HEK293 (cell line): ENCODE measurements around the gene CARTPT.

Experiments used
- GFI1B ChIP-seq: fragments of 450-650 bp; formaldehyde crosslinking; IDR thresholded peaks from 2 replicates; pipeline ENCODE4 v1.5.1; 2016; ENCODE audit warnings: missing biosample characterization, missing genetic modification characterization
- KLF7 ChIP-seq: fragments of 450-650 bp; formaldehyde crosslinking; IDR thresholded peaks from 2 replicates; pipeline ENCODE4 v1.5.1; 2016; ENCODE audit warnings: missing biosample characterization, missing genetic modification characterization, borderline replicate concordance
- OVOL3 ChIP-seq: fragments of 450-650 bp; formaldehyde crosslinking; IDR thresholded peaks from 2 replicates; pipeline ENCODE4 v1.5.1; 2016; ENCODE audit warnings: missing biosample characterization, missing genetic modification characterization
- PRDM1 ChIP-seq: fragments of 450-650 bp; formaldehyde crosslinking; IDR thresholded peaks from 2 replicates; pipeline ENCODE4; 2016; ENCODE audit warnings: missing biosample characterization, missing genetic modification characterization
- PRDM10 ChIP-seq: fragments of 450-650 bp; formaldehyde crosslinking; IDR thresholded peaks from 2 replicates; pipeline ENCODE4 v1.5.1; 2016; ENCODE audit warnings: missing biosample characterization, missing genetic modification characterization
- ZBTB8A ChIP-seq: fragments of 450-650 bp; formaldehyde crosslinking; IDR thresholded peaks from 2 replicates; pipeline ENCODE4 v1.5.1; 2016; ENCODE audit warnings: missing biosample characterization, missing genetic modification characterization
- ZIC2 ChIP-seq: fragments of 450-650 bp; formaldehyde crosslinking; IDR thresholded peaks from 2 replicates; pipeline ENCODE4 v1.5.1; 2016; ENCODE audit warnings: missing biosample characterization, missing genetic modification characterization
- ZNF221 ChIP-seq: fragments of 450-650 bp; formaldehyde crosslinking; IDR thresholded peaks from 2 replicates; pipeline ENCODE4 v1.5.1; 2017; ENCODE audit warnings: missing biosample characterization, missing genetic modification characterization, borderline replicate concordance
- ZNF24 ChIP-seq: fragments of 450-650 bp; formaldehyde crosslinking; IDR thresholded peaks from 2 replicates; pipeline ENCODE4 v1.5.1; 2016; ENCODE audit warnings: missing biosample characterization, missing genetic modification characterization
- ZNF26 ChIP-seq: fragments of 450-650 bp; formaldehyde crosslinking; IDR thresholded peaks from 2 replicates; pipeline ENCODE4 v1.5.1; 2016; ENCODE audit warnings: missing biosample characterization, missing genetic modification characterization
- ZNF394 ChIP-seq: fragments of 450-650 bp; formaldehyde crosslinking; IDR thresholded peaks from 2 replicates; pipeline ENCODE4 v1.5.1; 2016; ENCODE audit warnings: missing biosample characterization, missing genetic modification characterization, mild to moderate bottlenecking, moderate library complexity, borderline replicate concordance
- ZNF398 ChIP-seq: fragments of 450-650 bp; formaldehyde crosslinking; IDR thresholded peaks from 2 replicates; pipeline ENCODE4 v1.5.1; 2017; ENCODE audit warnings: missing biosample characterization, missing genetic modification characterization
- ZNF473 ChIP-seq: fragments of 450-650 bp; formaldehyde crosslinking; IDR thresholded peaks from 2 replicates; pipeline ENCODE4 v1.5.1; 2017; ENCODE audit warnings: missing biosample characterization, missing genetic modification characterization
- ZNF510 ChIP-seq: fragments of 450-650 bp; formaldehyde crosslinking; IDR thresholded peaks from 2 replicates; pipeline ENCODE4 v1.5.1; 2018; ENCODE audit warnings: mild to moderate bottlenecking, missing genetic modification characterization, missing biosample characterization; ENCODE audit not compliant: insufficient replicate concordance
- ZNF558 ChIP-seq: fragments of 450-650 bp; formaldehyde crosslinking; IDR thresholded peaks from 2 replicates; pipeline ENCODE4 v1.5.1; 2016; ENCODE audit warnings: missing biosample characterization, missing genetic modification characterization
- ZNF654 ChIP-seq: fragments of 450-650 bp; formaldehyde crosslinking; IDR thresholded peaks from 2 replicates; pipeline ENCODE4 v1.5.1; 2016; ENCODE audit warnings: low read depth, missing biosample characterization, missing genetic modification characterization
- ZNF777 ChIP-seq: fragments of 450-650 bp; formaldehyde crosslinking; IDR thresholded peaks from 2 replicates; pipeline ENCODE4 v1.5.1; 2017; ENCODE audit warnings: missing biosample characterization, missing genetic modification characterization, borderline replicate concordance
- ZNF837 ChIP-seq: fragments of 450-650 bp; formaldehyde crosslinking; IDR thresholded peaks from 2 replicates; pipeline ENCODE4 v1.5.1; 2016; ENCODE audit warnings: missing biosample characterization, missing genetic modification characterization
- TF ChIP-seq, protein P1 (sequence below): fragments of 450-650 bp; IDR thresholded peaks from 2 replicates; pipeline ENCODE4 v1.5.1; 2018; ENCODE audit warnings: missing biosample characterization, missing genetic modification characterization
- TF ChIP-seq, protein P2 (sequence below): fragments of 450-650 bp; formaldehyde crosslinking; IDR thresholded peaks from 2 replicates; pipeline ENCODE4 v1.5.1; 2016; ENCODE audit warnings: missing biosample characterization, missing genetic modification characterization
- TF ChIP-seq, protein P3 (sequence below): fragments of 450-650 bp; formaldehyde crosslinking; IDR thresholded peaks from 2 replicates; pipeline ENCODE4 v1.5.1; 2016; ENCODE audit warnings: missing biosample characterization, missing genetic modification characterization
- TF ChIP-seq, protein P4 (sequence below): fragments of 450-650 bp; formaldehyde crosslinking; IDR thresholded peaks from 2 replicates; pipeline ENCODE4 v1.5.1; 2016; ENCODE audit warnings: missing biosample characterization, missing genetic modification characterization
- TF ChIP-seq, protein P5 (sequence below): fragments of 450-650 bp; formaldehyde crosslinking; IDR thresholded peaks from 2 replicates; pipeline ENCODE4 v1.5.1; 2016; ENCODE audit warnings: missing biosample characterization, missing genetic modification characterization, low read depth
- TF ChIP-seq, protein P6 (sequence below): fragments of 450-650 bp; formaldehyde crosslinking; IDR thresholded peaks from 2 replicates; pipeline ENCODE4 v1.5.1; 2016; ENCODE audit warnings: missing biosample characterization, missing genetic modification characterization

The CARTPT gene

GRCh38 chr5:71693828-71694427 is 25.1 kb upstream of the CARTPT start (continued):
- no peak for TF ChIP-seq ZNF510
- TF ChIP-seq, protein P1, sequence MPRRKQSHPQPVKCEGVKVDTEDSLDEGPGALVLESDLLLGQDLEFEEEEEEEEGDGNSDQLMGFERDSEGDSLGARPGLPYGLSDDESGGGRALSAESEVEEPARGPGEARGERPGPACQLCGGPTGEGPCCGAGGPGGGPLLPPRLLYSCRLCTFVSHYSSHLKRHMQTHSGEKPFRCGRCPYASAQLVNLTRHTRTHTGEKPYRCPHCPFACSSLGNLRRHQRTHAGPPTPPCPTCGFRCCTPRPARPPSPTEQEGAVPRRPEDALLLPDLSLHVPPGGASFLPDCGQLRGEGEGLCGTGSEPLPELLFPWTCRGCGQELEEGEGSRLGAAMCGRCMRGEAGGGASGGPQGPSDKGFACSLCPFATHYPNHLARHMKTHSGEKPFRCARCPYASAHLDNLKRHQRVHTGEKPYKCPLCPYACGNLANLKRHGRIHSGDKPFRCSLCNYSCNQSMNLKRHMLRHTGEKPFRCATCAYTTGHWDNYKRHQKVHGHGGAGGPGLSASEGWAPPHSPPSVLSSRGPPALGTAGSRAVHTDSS (tag by site-specific recombination) = no peak
- TF ChIP-seq ZNF26 = no peak
- TF ChIP-seq, protein P2, sequence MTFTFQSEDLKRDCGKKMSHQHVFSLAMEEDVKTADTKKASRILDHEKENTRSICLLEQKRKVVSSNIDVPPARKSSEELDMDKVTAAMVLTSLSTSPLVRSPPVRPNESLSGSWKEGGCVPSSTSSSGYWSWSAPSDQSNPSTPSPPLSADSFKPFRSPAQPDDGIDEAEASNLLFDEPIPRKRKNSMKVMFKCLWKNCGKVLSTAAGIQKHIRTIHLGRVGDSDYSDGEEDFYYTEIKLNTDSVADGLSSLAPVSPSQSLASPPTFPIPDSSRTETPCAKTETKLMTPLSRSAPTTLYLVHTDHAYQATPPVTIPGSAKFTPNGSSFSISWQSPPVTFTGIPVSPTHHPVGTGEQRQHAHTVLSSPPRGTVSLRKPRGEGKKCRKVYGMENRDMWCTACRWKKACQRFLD = no peak
- peak; percentile 40; the same call in 1 of the 2 replicates for TF ChIP-seq ZNF24 (tag by site-specific recombination)
- no peak for TF ChIP-seq ZNF394 (tag by site-specific recombination)
- no peak for TF ChIP-seq OVOL3 (tag by site-specific recombination)
- TF ChIP-seq PRDM10 (tag by site-specific recombination) = peak; percentile 48
- TF ChIP-seq ZNF398 (tag by site-specific recombination) = 0 out of 2 replicates have a peak, but pooled peaks have one; percentile 10
- TF ChIP-seq ZNF473 (tag by site-specific recombination) = no peak
- TF ChIP-seq ZBTB8A = 0 out of 2 replicates have a peak, but pooled peaks have one; percentile 9
- peak; percentile 63; the same call in 1 of the 2 replicates for TF ChIP-seq GFI1B (tag by site-specific recombination)
- TF ChIP-seq ZNF837 = no peak
- TF ChIP-seq ZNF221 (tag by site-specific recombination) = no peak
- no peak for TF ChIP-seq ZNF777
- TF ChIP-seq, protein P3, sequence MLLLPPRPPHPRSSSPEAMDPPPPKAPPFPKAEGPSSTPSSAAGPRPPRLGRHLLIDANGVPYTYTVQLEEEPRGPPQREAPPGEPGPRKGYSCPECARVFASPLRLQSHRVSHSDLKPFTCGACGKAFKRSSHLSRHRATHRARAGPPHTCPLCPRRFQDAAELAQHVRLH (tag by site-specific recombination) = peak; percentile 72
- TF ChIP-seq, protein P4, sequence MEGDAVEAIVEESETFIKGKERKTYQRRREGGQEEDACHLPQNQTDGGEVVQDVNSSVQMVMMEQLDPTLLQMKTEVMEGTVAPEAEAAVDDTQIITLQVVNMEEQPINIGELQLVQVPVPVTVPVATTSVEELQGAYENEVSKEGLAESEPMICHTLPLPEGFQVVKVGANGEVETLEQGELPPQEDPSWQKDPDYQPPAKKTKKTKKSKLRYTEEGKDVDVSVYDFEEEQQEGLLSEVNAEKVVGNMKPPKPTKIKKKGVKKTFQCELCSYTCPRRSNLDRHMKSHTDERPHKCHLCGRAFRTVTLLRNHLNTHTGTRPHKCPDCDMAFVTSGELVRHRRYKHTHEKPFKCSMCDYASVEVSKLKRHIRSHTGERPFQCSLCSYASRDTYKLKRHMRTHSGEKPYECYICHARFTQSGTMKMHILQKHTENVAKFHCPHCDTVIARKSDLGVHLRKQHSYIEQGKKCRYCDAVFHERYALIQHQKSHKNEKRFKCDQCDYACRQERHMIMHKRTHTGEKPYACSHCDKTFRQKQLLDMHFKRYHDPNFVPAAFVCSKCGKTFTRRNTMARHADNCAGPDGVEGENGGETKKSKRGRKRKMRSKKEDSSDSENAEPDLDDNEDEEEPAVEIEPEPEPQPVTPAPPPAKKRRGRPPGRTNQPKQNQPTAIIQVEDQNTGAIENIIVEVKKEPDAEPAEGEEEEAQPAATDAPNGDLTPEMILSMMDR (tag by site-specific recombination) = no peak
- no peak for TF ChIP-seq ZNF558
- TF ChIP-seq, protein P5, sequence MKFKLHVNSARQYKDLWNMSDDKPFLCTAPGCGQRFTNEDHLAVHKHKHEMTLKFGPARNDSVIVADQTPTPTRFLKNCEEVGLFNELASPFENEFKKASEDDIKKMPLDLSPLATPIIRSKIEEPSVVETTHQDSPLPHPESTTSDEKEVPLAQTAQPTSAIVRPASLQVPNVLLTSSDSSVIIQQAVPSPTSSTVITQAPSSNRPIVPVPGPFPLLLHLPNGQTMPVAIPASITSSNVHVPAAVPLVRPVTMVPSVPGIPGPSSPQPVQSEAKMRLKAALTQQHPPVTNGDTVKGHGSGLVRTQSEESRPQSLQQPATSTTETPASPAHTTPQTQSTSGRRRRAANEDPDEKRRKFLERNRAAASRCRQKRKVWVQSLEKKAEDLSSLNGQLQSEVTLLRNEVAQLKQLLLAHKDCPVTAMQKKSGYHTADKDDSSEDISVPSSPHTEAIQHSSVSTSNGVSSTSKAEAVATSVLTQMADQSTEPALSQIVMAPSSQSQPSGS (tag by site-specific recombination) = no peak
- no peak for TF ChIP-seq PRDM1
- TF ChIP-seq ZIC2 = peak; percentile 31
- no peak for TF ChIP-seq KLF7 (tag by site-specific recombination)
- TF ChIP-seq, protein P6, sequence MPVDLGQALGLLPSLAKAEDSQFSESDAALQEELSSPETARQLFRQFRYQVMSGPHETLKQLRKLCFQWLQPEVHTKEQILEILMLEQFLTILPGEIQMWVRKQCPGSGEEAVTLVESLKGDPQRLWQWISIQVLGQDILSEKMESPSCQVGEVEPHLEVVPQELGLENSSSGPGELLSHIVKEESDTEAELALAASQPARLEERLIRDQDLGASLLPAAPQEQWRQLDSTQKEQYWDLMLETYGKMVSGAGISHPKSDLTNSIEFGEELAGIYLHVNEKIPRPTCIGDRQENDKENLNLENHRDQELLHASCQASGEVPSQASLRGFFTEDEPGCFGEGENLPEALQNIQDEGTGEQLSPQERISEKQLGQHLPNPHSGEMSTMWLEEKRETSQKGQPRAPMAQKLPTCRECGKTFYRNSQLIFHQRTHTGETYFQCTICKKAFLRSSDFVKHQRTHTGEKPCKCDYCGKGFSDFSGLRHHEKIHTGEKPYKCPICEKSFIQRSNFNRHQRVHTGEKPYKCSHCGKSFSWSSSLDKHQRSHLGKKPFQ = peak; percentile 23; the same call in 1 of the 2 replicates
- TF ChIP-seq ZNF654 = no peak
